Heart left ventricle (tissue), 16 donors: ENCODE measurements around the gene H2AZ1. TPM values are rescaled to one million over a fixed set of nuclear protein-coding genes. Genes with fewer than 3 reads are reported as not detected.

ENCODE experiments used
- ATAC-seq, 4 donors: fragments of 200-7000 bp; cut with Tn5 transposase; one replicate each; pipeline ENCODE4 v1.9.1; 2020 to 2022; ENCODE audit warnings: moderate library complexity in 4 of 4, mild to moderate bottlenecking in 3 of 4, moderate number of reproducible peaks in 1 of 4
- DNase-seq, 5 donors: peaks; one replicate each; pipeline ENCODE4 v3.0.0-alpha.2; 2020
- H3K27ac ChIP-seq, 12 donors: fragments of 200-600 bp; sonication (generic) in 4 of 12; one replicate each; pipeline versions ENCODE4 v1.5.0 to v1.8.0; 2016 to 2022; ENCODE audit warnings: mild to moderate bottlenecking in 2 of 12
- H3K27me3 ChIP-seq, 9 donors: fragments of 200-600 bp; sonication (generic) in 2 of 9; one replicate each; pipeline versions ENCODE4 v1.5.1 to v1.8.0; 2016 to 2022; ENCODE audit warnings: mild to moderate bottlenecking in 3 of 9
- H3K36me3 ChIP-seq, 9 donors: fragments of 200-600 bp; sonication (generic) in 2 of 9; one replicate each; pipeline versions ENCODE4 v1.5.0 to v1.8.0; 2018 to 2022; ENCODE audit warnings: mild to moderate bottlenecking in 2 of 9
- H3K4me1 ChIP-seq, 12 donors: fragments of 200-600 bp; sonication (generic) in 4 of 12; one replicate each; pipeline versions ENCODE4 v1.5.0 to v1.8.0; 2016 to 2022; ENCODE audit warnings: mild to moderate bottlenecking in 3 of 12
- H3K4me3 ChIP-seq, 12 donors: fragments of 200-600 bp; sonication (generic) in 4 of 12; one replicate each; pipeline versions ENCODE4 v1.5.0 to v1.8.0; 2017 to 2022; ENCODE audit warnings: mild to moderate bottlenecking in 9 of 12, moderate library complexity in 4 of 12
- H3K9me3 ChIP-seq, 12 donors: fragments of 200-600 bp; sonication (generic) in 4 of 12; one replicate each; pipeline versions ENCODE4 v1.5.0 to v1.8.0; 2016 to 2022; ENCODE audit warnings: mild to moderate bottlenecking in 1 of 12
- POLR2A ChIP-seq, 2 donors: fragments of 450-650 bp; IDR thresholded peaks; one replicate each; pipeline ENCODE4 v1.6.1; 2017; ENCODE audit warnings: antibody characterized with exemption in 2 of 2, mild to moderate bottlenecking in 2 of 2, moderate library complexity in 2 of 2
- WGBS, 4 donors: extraction: QIAGEN DNeasy Blood & Tissue Kit in 2 of 4; methylation state at CpG; one replicate each; pipeline versions ENCODE4 v1.1.5 to v1.1.7; 2013 to 2018; 5-methylcytosine and 5-hydroxymethylcytosine counted together
- intact Hi-C, 10 donors: fragments of 100-400 bp; cut with DNase I; formaldehyde crosslinking; loops; one replicate each; pipeline versions ENCODE4 v1.11.1 to v1.14.2; 2022
- polyA plus RNA-seq, 2 donors: library from polyadenylated mRNA; stranded (reverse); fragments of 200-250 nt; gene quantifications; one replicate each; pipeline ENCODE4 v1.2.3, GENCODE V29; 2013
- total RNA-seq, 9 donors: library from RNA; depleted of rRNA in 2 of 9; stranded (reverse); fragments of >200 nt in 2 of 9; fragmentation: NEBNext Ultra II Directional in 3 of 9; extraction: Animal tissue kit (Norgen Biotek cat#: 25700) in 3 of 9; gene quantifications; one replicate each; pipeline versions ENCODE4 v1.1.0 to v1.2.4, GENCODE V29; 2016 to 2023
- TF ChIP-seq, protein P1 (sequence below), 12 donors: fragments of 200-600 bp; sonication (generic) in 4 of 12; IDR thresholded peaks; one replicate each; pipeline versions ENCODE4 v1.5.0 to v1.8.0; 2018 to 2022; ENCODE audit warnings: antibody characterized with exemption in 12 of 12, mild to moderate bottlenecking in 5 of 12
- donor health status: ischemic (EF 13 %, LVEDD 7.1; RV severe dilation, severe dysfunction).
- donor health status: healthy with polysubstance abuse.
- donor health status: DM: no; HTN: yes; CAD: no.
- donor health status: DM: no; HTN: no; CAD: no.
- donor health status: ischemic (EF 25% LVEDD 6.9; RV normal size, moderate dysfunction).
- donor health status: ischemic (EF 25% LVEDD 5.7; RV mildly dilated, moderate dysfunction).
- donor health status: healthy.
- donor health status: DM: yes; HTN: yes; CAD: no.
- donor health status: ischemic (EF 35%, LVEDD 5.7; RV mildly dilated, moderate dysfunction).
- donor health status: nonischemic (EF 11% LVEDD 7.7; RV severe dilation, severe dysfunction).
- donor health status: DM: yes; HTN: yes; CAD: no.
- donor health status: PGD.
- donor health status: ischemic (EF 29% LVEDD 5.4; RV normal size, mild dysfunction).
- donor health status: nonischemic (EF 23%, LVEDD 6.1; RV moderate dilation, normal function).

The H2AZ1 gene
- total and polyA plus RNA-seq, 11 donors = 41.1 to 255 (median 81.9) TPM

GRCh38 chr4:99971453-99972111 is 21.5 kb upstream of the H2AZ1 start:
- H3K27me3 ChIP-seq = no peaks in the 10 kb centered on the region
- WGBS, 4 donors = 95 to 98% (median 97%) methylated on average over 10 to 12 of the region's 12 CpGs
- H3K4me3 ChIP-seq = no peak overlapping the region
- ATAC-seq (peak in 1 of 4 donors; percentile 20), DNase-seq (no peak)
- H3K36me3 ChIP-seq = no peaks in the 10 kb centered on the region
- no peak overlapping the region for H3K27ac ChIP-seq
- intact Hi-C loops = no loop called here
- no peak for TF ChIP-seq POLR2A (IDR thresholded peaks at IDR 0.05)
- TF ChIP-seq, protein P1, sequence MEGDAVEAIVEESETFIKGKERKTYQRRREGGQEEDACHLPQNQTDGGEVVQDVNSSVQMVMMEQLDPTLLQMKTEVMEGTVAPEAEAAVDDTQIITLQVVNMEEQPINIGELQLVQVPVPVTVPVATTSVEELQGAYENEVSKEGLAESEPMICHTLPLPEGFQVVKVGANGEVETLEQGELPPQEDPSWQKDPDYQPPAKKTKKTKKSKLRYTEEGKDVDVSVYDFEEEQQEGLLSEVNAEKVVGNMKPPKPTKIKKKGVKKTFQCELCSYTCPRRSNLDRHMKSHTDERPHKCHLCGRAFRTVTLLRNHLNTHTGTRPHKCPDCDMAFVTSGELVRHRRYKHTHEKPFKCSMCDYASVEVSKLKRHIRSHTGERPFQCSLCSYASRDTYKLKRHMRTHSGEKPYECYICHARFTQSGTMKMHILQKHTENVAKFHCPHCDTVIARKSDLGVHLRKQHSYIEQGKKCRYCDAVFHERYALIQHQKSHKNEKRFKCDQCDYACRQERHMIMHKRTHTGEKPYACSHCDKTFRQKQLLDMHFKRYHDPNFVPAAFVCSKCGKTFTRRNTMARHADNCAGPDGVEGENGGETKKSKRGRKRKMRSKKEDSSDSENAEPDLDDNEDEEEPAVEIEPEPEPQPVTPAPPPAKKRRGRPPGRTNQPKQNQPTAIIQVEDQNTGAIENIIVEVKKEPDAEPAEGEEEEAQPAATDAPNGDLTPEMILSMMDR (IDR thresholded peaks at IDR 0.05) = no peak
- H3K4me1 ChIP-seq = no peaks in the 10 kb centered on the region
- H3K9me3 ChIP-seq = peaks cover 0 to 26% (median 0%) of the 10 kb centered on the region in 12 donors

GRCh38 chr4:99968330-99968729 is 18.3 kb upstream of the H2AZ1 start:
- TF ChIP-seq POLR2A (IDR thresholded peaks at IDR 0.05) = no peak
- TF ChIP-seq, protein P1 (IDR thresholded peaks at IDR 0.05) = no peak
- WGBS, 4 donors = 44 to 52% (median 47%) methylated on average over 1 of the region's 1 CpG
- intact Hi-C loops = no loop called here
- Histone ChIP-seq H3K27ac (no peak overlapping the region), H3K4me3 (no peak overlapping the region), H3K9me3 (no peaks in the 10 kb centered on the region), H3K27me3 (no peaks in the 10 kb centered on the region), H3K36me3 (no peaks in the 10 kb centered on the region), H3K4me1 (no peaks in the 10 kb centered on the region)
- no peak for DNase-seq
- ATAC-seq = no peak

- DNase-seq (no peak), ATAC-seq (no peak)
- Histone ChIP-seq H3K9me3 (no peaks in the 10 kb centered on the region), H3K27me3 (no peaks in the 10 kb centered on the region), H3K4me3 (no peak overlapping the region), H3K36me3 (no peaks in the 10 kb centered on the region), H3K4me1 (no peaks in the 10 kb centered on the region), H3K27ac (no peak overlapping the region)
- WGBS, 4 donors = 95% methylated on average over 3 of the region's 3 CpGs
- TF ChIP-seq, protein P1 (IDR thresholded peaks at IDR 0.05) = no peak
- TF ChIP-seq POLR2A (IDR thresholded peaks at IDR 0.05) = no peak
- intact Hi-C loops = no loop called here
These were observed 16.6 kb upstream of the H2AZ1 start for GRCh38 chr4:99966692-99967091.

DNA sequence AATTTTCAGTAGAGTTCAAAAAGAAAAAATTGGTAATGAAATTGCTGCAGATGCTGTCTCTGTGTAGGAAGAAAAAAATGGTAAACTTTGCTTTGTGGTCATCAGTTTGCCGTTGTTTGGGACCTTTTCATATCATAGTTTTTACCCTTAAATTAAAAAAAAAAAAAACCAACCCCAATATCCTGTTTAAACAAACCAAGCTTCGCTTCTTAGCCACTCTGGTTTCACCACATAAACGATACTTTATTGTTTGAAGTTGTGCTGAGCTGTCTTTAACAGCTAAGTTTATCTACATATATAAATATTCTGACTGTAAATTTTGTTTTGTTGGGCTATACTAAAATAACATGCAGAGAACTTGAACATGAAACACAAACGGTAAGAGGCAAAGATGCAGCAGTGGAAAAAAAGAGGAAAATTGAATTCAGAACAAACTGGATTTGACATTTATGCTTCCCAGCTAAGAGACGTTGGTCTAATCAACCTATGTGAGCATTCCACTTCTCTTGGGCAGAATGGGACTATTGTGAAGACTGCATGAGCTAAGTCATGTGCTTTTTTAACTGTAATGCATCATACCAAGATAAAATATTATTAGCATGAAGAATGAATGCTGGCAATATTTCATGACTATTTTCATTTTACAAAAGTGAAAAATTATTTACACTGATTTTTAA is 15.7 kb upstream of the H2AZ1 start:
- no peak overlapping the region for H3K27ac ChIP-seq
- H3K27me3 ChIP-seq = no peaks in the 10 kb centered on the region
- no peak overlapping the region for H3K4me3 ChIP-seq
- H3K4me1 ChIP-seq = no peaks in the 10 kb centered on the region
- intact Hi-C loops = no loop called here
- TF ChIP-seq POLR2A (IDR thresholded peaks at IDR 0.05) = no peak
- TF ChIP-seq, protein P1 (IDR thresholded peaks at IDR 0.05) = no peak
- no peak for ATAC-seq
- WGBS, 4 donors = 63 to 67% (median 65%) methylated on average over 5 of the region's 5 CpGs
- H3K36me3 ChIP-seq = no peaks in the 10 kb centered on the region
- no peaks in the 10 kb centered on the region for H3K9me3 ChIP-seq
- no peak for DNase-seq
